Effector CD8-positive, alpha-beta T cell (primary cell): Measurements from ENCODE around the gene GDF2.

Source experiments
- DNase-seq: peaks from one replicate; lab custom pipeline; 2025; lab: John Stamatoyannopoulos, UW

Gene GDF2

DNA sequence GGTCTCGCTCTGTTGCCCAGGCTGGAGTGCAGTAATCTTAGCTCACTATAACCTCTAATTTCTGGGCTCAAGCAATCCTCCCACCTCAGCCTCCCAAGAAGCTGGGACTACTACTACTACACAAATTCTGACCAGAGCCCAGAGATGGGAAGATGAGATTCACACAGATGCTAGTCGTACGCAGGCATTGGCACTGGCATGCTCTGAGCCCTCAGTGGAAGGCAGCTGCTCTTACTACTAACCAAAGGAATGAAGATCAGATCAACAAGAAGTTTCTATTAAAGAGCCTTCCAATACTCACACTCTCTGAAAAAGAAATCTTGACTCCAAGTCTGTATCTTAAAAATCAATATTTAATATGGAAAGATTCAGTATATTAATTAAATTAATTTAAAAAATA is 10.7 kb downstream of the GDF2 start:
- DNase-seq, result no peak

DNA sequence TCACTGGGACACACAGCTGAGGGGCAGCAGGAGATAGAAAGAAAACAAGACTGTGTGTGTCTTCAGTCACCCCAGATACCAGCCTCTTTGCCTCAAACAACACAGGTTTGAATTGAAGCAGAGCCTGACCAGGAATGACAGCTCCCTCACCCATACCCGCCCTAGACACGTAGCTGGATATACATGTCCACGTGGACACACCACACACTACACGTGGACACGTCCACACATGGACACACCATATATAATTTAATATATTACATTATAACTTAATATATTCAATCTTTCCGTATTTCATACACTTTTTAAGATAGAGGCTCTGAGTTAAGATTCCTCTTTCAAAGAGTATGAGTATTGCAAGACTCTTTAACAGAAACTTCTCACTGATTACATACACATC is 11.3 kb downstream of the GDF2 start:
- DNase-seq, result no peak

DNA sequence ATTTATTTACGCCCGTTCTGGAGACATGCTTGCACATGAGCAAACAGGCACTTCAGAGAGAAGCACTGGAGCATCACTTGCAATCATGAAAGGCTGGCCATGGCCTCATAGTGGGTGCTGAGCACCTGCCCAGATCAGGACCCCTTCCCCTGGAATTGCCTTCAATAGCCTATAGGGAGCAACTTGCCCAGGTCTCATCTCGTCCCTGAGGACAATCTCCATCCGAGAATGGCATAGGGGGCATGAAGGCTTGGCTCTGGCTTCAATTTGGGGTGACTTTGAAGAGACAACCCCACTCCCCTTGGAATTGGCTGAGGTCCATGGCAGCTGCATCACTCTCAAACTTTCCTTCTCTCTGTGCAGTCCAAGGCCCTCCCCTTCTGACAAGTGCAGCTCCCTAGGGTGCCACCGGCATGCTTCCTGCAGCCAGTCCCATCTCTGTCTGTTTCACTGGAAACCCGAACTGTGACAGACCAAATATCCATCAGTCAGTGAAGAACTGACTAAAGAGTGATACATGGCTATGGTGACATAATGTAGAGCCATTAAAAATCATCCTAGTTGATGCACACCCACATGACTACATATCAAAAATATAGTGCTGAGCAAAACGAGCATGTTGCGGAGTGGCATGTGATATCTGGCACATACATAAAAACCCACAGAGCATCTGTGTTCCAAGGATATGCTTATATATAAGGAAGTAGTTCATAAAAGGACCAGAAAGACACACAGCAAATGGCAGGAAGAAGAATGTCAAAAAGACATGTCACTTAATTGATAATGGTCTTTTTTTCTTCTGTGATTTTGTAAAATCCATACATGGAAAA is 12.4 kb downstream of the GDF2 start:
- no peak for DNase-seq

DNA sequence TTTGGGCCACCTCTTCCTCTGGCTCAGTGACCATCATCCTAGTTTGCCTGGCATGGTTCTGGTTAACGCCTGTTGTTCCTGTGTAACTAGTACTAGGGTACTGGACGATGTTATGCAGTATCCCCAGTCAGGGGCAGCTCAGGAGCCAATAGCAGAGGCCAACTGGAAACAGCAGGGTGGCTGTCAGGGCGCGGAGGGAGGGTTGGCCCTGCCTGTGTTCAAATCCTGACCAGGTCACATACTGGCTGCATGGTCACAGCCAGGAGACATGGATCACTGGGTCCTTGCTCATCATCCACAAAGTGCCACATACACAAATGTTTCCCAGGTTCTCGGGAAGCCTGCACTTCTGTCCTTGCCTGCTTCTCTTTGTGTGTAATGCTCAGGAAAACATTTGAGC is 13.7 kb downstream of the GDF2 start:
- DNase-seq, result no peak

DNA sequence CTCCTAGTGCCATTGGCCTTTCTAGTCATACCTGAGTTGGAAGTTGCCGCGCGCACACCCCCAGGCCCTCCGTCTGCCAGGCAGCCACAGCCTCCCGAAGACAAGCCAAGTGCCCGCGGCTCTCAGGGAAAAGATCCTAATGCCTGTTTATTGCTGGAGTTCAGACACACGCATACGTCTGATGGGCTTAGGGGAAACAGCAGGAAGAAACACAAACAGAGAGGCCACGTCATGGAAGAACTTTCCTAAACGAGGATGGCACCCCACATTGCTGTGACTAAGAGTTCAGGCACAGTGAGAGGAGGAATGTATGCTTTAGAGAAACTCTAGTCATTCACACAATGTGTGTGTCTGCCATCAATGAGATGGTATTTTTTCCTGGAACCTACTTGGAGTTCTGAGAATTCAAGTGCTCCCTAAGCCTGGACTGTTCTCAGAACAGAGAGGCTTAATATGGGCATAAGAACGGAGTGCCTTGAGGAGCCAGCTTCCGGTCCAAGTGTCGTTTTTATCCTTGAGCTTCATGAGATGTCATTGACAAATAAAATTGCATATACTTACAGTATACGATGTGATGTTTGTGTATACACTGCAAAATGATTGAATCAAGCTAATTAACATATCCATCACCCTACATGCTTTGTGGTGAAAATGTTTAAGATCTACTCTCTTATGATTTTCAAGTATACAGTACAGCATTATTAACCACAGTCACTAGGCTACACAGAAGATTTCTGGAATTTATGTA is 14.3 kb downstream of the GDF2 start:
- DNase-seq, result no peak

DNA sequence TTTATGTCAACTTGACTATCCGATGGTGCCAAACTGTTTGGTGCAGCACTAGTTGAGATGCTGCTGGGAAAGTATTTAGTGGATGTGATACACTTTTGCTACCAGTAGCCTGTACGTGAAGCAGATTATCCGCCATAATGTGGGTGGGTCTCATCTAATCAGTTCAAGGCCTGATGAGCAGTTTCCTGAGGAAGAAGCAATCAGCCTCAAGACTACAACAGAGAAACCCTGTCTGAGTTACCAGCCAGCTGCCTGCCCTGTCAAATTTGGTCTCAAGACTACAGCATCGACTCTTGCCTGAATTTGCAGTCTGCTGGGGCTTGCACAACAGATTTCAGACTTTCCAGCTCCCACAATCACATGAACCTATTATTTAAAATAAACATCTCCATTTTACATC is 15.1 kb downstream of the GDF2 start:
- no peak for DNase-seq

DNA sequence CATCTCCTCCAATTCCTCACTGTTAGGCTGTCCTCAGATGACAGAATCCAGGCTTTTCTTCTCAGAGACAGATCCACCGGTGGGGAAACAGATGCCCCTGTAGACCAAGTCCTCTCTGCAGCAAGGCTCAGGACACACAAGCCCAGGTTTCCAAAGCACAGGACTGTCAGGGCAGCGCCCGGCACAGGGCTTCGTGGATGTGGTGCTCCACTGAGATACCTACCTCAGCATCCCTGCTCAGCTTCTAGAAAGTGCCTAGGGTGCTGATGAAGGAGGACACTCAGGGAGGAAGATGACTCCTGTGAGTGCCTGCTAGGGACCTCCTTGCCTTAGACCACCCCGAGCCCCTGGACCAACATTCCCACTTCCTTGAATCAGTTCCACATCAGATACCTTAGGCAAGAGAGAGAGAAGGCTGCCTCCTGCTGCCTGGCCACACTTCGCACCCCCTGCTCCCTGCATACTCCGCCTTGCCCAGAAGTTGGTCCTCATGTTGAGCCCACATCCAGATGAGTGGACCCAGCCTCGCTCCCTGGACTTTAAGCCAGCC is 17.0 kb downstream of the GDF2 start:
- DNase-seq, result no peak

DNA sequence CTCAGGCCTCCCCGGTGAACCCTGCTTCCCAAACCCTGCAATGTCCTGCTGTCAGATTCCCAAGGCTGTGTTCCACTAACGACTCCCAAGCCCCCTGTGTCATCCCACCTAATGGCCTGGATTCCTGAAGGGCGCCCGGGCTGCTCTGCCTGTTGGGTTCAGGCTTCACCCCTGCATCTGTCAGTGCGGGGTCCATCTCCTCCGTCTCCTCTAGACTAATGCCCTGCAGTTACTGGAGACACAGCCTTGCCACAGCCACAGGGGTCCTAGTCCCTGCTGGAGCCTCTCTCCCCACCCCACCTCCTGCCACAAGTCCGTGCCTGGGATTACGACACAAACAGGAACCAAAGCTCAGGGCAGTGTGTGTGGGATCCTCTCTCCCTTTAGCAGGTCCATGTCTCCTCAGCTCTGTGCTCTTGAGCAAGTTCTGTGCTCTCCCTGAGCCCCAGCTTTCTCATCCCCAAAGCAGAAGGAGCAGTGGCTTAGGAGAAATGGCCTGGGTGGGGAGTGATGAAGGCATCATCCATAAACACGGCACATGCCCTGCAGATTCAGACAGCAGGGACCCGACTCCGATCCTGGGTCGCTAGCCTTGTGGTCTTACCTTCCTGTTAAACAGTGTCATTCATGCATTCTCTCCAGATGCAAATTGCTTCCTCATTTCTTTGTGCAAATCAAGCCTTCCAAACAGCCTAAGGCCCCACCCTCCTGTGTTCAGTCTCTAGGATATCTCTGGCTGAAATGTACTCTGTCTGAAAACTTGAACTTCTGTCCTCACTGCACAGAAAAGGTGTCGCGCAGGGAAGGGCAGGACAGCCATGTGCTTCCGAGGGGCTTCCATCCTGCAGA is 17.7 kb downstream of the GDF2 start:
- no peak for DNase-seq

DNA sequence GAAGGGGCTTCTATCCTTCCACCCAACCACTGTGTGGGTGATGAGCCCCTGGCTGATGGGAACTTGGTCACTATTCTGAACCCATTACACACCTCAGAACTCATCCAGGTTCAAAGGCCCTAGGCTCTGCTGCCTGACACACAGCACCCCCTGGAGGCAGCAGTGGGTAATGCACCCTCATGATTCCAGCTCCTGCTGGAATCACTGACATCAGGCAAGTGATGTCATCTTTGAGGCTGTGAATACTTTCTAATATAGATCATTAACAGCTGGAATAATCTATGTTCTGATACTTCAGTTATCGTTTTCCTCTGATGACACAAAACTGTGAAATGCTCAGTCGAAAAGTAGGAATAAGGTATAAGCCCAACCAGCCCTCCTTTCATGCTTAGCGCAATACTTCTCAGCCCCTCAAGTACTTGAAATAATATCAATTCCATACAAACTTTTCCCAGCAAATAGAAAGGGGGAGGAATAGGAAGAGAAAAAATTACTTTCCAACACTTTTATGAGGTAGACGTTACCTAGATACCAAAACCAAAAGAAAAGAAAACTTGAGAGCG is 18.4 kb downstream of the GDF2 start:
- DNase-seq, result peak; percentile 63

DNA sequence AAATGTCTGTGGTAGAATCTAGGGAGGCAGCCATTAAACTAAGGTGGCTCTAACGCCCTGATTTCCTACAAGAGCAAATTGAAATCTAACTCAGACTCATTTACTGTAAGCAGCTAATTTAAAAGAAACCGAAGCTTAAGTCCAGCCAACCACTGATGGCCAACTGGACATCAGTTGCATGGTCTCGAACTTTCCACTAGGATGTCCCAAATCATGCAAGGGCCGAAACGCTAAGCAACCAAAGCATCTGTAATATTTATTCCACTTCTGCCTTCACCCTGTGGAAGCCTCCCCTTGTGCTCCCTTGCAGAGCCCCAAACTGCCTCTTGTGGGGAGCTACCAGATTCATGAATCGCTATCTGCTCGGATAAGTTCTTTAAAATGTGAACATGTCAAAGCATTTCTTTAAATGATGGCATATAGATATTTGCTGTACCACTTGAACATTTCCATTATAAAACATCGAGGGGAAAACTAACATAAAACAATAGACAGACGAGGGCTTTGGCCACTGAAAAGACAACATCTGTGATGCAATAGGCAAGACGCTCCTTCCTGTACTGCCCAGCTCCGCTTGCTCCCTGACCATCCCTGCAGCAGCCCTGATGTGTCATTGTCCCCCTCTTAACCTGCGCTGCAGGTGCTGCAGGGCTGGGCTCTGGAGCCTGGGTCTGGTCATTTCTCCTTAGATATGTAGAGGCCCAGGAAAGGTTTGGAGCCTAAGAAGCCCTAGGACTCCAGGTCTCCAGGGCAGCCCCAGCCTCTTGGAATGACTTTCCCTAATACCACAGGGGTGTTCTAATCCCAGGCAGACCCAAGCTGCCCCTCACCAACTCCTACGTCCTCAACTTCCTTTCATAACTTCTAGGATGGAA is 23.0 kb downstream of the GDF2 start:
- no peak for DNase-seq

DNA sequence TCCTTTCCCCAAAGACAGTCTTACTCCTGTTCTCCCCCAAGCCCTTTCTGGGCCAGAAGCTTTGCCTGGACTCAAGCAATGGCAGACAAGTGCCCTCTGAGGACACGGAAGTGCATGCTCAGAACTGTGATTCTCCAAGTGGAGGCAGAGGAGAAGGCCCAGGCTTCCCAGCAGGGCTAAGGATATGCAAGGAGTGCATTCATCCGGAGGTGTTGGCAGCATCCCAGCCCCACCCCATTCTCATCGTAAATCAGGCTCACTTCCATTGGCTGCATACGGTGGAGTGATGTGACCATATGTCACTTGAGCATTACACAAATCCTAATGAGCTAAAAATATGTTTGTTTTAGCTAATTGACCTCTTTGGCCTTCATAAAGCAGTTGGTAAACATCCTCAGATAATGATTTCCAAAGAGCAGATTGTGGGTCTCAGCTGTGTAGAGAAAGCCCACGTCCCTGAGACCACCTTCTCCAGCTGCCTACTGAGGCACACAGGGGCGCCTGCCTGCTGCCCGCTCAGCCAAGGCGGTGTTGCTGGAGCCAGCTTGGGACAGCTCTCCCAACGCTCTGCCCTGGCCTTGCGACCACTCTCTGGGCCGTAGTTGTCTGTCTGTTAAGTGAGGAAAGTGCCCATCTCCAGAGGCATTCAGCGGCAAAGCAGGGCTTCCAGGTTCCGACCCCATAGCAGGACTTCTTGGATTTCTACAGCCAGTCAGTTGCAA is 24.5 kb downstream of the GDF2 start:
- DNase-seq, result no peak

DNA sequence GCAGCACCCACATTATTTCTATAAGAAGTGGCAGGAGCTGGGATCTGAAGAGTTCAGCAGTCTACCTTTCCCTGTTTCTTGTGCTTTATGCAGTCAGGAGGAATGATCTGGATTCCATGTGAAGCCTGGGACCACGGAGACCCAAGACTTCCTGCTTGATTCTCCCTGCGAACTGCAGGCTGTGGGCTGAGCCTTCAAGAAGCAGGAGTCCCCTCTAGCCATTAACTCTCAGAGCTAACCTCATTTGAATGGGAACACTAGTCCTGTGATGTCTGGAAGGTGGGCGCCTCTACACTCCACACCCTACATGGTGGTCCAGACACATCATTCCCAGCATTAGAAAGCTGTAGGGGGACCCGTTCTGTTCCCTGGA is 25.0 kb downstream of the GDF2 start:
- no peak for DNase-seq

DNA sequence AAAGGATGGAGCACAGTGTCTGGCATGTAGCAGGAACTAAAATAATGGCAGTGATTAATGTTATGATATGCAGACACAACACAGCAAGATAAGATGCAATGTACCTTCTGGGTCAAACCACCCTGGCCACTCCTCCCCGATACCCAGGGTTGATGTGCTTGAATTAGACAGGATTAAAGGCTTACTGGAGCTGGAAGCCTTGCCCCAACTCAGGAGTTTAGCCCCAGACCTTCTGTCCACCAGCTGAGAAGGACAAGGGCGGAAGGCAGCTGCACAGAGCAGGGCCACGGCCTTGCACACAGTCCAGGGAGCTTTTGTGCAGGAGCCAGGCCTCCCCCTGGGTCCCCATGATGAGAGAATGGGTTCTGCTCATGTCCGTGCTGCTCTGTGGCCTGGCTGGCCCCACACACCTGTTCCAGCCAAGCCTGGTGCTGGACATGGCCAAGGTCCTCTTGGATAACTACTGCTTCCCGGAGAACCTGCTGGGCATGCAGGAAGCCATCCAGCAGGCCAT is 25.9 kb downstream of the GDF2 start, which contains the start of gene RBP3:
Gene RBP3, plus strand, starts transcription at position 226 of the 514 bp plus-strand sequence. Its CDS starts 122 bp downstream, at position 348.
- DNase-seq, result no peak

DNA sequence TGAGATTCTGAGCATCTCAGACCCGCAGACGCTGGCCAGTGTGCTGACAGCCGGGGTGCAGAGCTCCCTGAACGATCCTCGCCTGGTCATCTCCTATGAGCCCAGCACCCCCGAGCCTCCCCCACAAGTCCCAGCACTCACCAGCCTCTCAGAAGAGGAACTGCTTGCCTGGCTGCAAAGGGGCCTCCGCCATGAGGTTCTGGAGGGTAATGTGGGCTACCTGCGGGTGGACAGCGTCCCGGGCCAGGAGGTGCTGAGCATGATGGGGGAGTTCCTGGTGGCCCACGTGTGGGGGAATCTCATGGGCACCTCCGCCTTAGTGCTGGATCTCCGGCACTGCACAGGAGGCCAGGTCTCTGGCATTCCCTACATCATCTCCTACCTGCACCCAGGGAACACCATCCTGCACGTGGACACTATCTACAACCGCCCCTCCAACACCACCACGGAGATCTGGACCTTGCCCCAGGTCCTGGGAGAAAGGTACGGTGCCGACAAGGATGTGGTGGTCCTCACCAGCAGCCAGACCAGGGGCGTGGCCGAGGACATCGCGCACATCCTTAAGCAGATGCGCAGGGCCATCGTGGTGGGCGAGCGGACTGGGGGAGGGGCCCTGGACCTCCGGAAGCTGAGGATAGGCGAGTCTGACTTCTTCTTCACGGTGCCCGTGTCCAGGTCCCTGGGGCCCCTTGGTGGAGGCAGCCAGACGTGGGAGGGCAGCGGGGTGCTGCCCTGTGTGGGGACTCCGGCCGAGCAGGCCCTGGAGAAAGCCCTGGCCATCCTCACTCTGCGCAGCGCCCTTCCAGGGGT is 26.6 kb downstream of the GDF2 start:
- DNase-seq, result no peak

DNA sequence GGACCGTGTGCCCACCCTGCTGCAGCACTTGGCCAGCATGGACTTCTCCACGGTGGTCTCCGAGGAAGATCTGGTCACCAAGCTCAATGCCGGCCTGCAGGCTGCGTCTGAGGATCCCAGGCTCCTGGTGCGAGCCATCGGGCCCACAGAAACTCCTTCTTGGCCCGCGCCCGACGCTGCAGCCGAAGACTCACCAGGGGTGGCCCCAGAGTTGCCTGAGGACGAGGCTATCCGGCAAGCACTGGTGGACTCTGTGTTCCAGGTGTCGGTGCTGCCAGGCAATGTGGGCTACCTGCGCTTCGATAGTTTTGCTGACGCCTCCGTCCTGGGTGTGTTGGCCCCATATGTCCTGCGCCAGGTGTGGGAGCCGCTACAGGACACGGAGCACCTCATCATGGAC is 27.3 kb downstream of the GDF2 start:
- no peak for DNase-seq

DNA sequence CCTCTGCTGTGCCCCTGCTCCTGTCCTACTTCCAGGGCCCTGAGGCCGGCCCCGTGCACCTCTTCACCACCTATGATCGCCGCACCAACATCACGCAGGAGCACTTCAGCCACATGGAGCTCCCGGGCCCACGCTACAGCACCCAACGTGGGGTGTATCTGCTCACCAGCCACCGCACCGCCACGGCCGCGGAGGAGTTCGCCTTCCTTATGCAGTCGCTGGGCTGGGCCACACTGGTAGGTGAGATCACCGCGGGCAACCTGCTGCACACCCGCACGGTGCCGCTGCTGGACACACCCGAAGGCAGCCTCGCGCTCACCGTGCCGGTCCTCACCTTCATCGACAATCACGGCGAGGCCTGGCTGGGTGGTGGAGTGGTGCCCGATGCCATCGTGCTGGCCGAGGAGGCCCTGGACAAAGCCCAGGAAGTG is 27.7 kb downstream of the GDF2 start:
- no peak for DNase-seq

DNA sequence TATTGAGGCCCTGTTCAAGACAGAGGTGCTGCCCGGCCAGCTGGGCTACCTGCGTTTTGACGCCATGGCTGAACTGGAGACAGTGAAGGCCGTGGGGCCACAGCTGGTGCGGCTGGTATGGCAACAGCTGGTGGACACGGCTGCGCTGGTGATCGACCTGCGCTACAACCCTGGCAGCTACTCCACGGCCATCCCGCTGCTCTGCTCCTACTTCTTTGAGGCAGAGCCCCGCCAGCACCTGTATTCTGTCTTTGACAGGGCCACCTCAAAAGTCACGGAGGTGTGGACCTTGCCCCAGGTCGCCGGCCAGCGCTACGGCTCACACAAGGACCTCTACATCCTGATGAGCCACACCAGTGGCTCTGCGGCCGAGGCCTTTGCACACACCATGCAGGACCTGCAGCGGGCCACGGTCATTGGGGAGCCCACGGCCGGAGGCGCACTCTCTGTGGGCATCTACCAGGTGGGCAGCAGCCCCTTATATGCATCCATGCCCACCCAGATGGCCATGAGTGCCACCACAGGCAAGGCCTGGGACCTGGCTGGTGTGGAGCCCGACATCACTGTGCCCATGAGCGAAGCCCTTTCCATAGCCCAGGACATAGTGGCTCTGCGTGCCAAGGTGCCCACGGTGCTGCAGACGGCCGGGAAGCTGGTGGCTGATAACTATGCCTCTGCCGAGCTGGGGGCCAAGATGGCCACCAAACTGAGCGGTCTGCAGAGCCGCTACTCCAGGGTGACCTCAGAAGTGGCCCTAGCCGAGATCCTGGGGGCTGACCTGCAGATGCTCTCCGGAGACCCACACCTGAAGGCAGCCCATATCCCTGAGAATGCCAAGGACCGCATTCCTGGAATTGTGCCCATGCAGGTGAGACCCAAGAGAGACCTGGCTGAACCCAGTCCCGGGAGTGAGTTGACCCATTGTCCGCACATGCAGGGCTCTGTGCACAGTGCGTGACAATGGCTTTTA is 28.7 kb downstream of the GDF2 start:
- no peak for DNase-seq
